Caco-2 (cell line): ENCODE results near the gene AFAP1L2. TPM values are rescaled to one million over a fixed set of nuclear protein-coding genes. Genes with fewer than 3 reads are reported as not detected.
A peak's percentile ranks its signal among the peaks of the same experiment; 100 is the strongest.

ENCODE experiments used
- BruUV-seq: library from RNA; stranded (reverse); fragments of 400-500 nt; replicated peaks from 2 replicates; lab custom pipeline; 2021; lab: Mats Ljungman, UMichigan
- CTCF ChIA-PET: fragments of 300-600 bp; sonication (Branson Sonifier 250); formaldehyde crosslinking; loops from one replicate; lab custom pipeline; 2022; ENCODE audit warnings: antibody characterized with exemption; lab: Charles Lee
- POLR2A ChIA-PET: fragments of 300-600 bp; sonication (Branson Sonifier 250); formaldehyde crosslinking; loops from one replicate; lab custom pipeline; 2022; ENCODE audit warnings: antibody characterized with exemption; lab: Charles Lee
- DNase-seq, 2 experiments: peaks; one replicate each; pipeline versions ENCODE4 v3.0.0 to v3.0.0-alpha.2; 2020 to 2022
- H3K27me3 ChIP-seq: replicated peaks from 2 replicates; pipeline ENCODE4 v1.6.0; 2011; ENCODE audit warnings: low read length; ENCODE audit not compliant: control insufficient read depth, insufficient read depth
- H3K36me3 ChIP-seq: 2 replicates; pipeline ENCODE4 v1.5.1; 2011; ENCODE audit warnings: low read length; ENCODE audit not compliant: control insufficient read depth, insufficient read depth
- H3K4me1 ChIP-seq: fragments of 250-450 bp; sonication (Bioruptor Pico); 2 replicates; pipeline ENCODE4 v1.5.1; 2020; ENCODE audit warnings: mild to moderate bottlenecking
- H3K4me3 ChIP-seq: 2 replicates; pipeline ENCODE4 v1.5.1; 2011; ENCODE audit warnings: low read depth, mild to moderate bottlenecking, control low read depth, low read length
- H3K9me3 ChIP-seq: fragments of 250-450 bp; sonication (Bioruptor Pico); 2 replicates; pipeline ENCODE4 v1.5.1; 2020; ENCODE audit warnings: mild to moderate bottlenecking, moderate library complexity
- H3K27ac Mint-ChIP-seq: one replicate; pipeline ENCODE4 v1.8.0; 2022; ENCODE audit warnings: mixed read lengths; ENCODE audit not compliant: unreplicated experiment
- H3K27me3 Mint-ChIP-seq: one replicate; pipeline ENCODE4 v1.8.0; 2022; ENCODE audit warnings: mixed read lengths; ENCODE audit not compliant: insufficient read depth, unreplicated experiment
- H3K36me3 Mint-ChIP-seq: one replicate; pipeline ENCODE4 v1.8.0; 2022; ENCODE audit warnings: mild to moderate bottlenecking, mixed read lengths; ENCODE audit not compliant: insufficient read depth, unreplicated experiment
- H3K4me1 Mint-ChIP-seq: one replicate; pipeline ENCODE4 v1.8.0; 2022; ENCODE audit warnings: low read depth, mixed read lengths; ENCODE audit not compliant: unreplicated experiment
- H3K4me3 Mint-ChIP-seq: one replicate; pipeline ENCODE4 v1.8.0; 2022; ENCODE audit warnings: mild to moderate bottlenecking, moderate library complexity, mixed read lengths; ENCODE audit not compliant: unreplicated experiment
- H3K9me3 Mint-ChIP-seq: one replicate; pipeline ENCODE4 v1.8.0; 2022; ENCODE audit warnings: mixed read lengths; ENCODE audit not compliant: unreplicated experiment
- CTCF ChIP-seq, 2 experiments: fragments of 200-600 bp in 1 of 2; IDR thresholded peaks; 1 replicate in 1 of 2; 2 replicates in 1 of 2; pipeline versions ENCODE4 v1.5.1 to v1.8.0; 2011 to 2022; ENCODE audit warnings: antibody characterized with exemption in 1 of 2, control low read depth in 1 of 2, inconsistent platforms in 1 of 2, low read depth in 1 of 2, low read length in 1 of 2, mild to moderate bottlenecking in 1 of 2, moderate library complexity in 1 of 2; ENCODE audit not compliant: insufficient read depth in 1 of 2, severe bottlenecking in 1 of 2, unreplicated experiment in 1 of 2
- intact Hi-C: fragments of 100-400 bp; cut with micrococcal nuclease; formaldehyde crosslinking; loops from one replicate; pipeline ENCODE4 v1.10.0; 2022; ENCODE audit not compliant: unreplicated experiment
- total RNA-seq: library from RNA; stranded (reverse); gene quantifications from 2 replicates; pipeline ENCODE4 v1.2.3, GENCODE V29; 2022

Gene AFAP1L2
- total RNA-seq, 1 experiment from 2014 or later = 2.3 TPM

DNA sequence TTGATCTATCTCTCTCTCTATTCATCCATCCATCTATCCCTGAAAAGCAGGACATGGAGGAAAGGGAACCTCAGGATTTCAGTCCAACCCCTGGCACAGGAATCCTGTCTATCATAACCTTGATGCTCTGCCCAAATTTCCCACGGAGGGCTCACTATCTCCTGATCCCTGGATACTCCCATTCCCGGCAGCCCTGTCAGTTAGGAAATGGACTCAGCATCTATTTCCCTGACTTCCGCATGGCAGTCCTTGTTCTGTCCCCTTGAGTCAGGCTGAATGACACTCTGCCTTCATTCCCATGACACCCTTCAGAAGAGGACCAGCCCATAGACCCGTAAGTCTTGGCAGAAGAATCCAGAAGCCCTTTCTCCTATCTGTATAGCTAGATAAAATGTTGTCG, 87.6 kb downstream of the AFAP1L2 start:
- intact Hi-C loops = no loop called here
- no peaks in the 10 kb centered on the region for H3K36me3 ChIP-seq
- H3K27me3 Mint-ChIP-seq = no peaks in the 10 kb centered on the region
- TF ChIP-seq CTCF (IDR thresholded peaks at IDR 0.05; ENCODE audit: insufficient read depth in 1 of 2, low read depth in 1 of 2, low read length in 1 of 2, severe bottlenecking in 1 of 2, unreplicated experiment in 1 of 2) = no peak
- no TSS peak for BruUV-seq
- H3K27ac Mint-ChIP-seq = no peak overlapping the region
- DNase-seq = peak in 1 of 2 experiments; percentile 2
- no peaks in the 10 kb centered on the region for H3K27me3 ChIP-seq
- no peaks in the 10 kb centered on the region for H3K4me1 ChIP-seq
- POLR2A ChIA-PET = no interaction called here
- H3K36me3 Mint-ChIP-seq = no peaks in the 10 kb centered on the region
- no peak overlapping the region for H3K4me3 Mint-ChIP-seq
- H3K9me3 Mint-ChIP-seq = peaks cover 3% of the 10 kb centered on the region
- no peak overlapping the region for H3K4me3 ChIP-seq
- H3K9me3 ChIP-seq = no peaks in the 10 kb centered on the region
- CTCF ChIA-PET = no interaction called here
- H3K4me1 Mint-ChIP-seq = peaks cover 1% of the 10 kb centered on the region

DNA sequence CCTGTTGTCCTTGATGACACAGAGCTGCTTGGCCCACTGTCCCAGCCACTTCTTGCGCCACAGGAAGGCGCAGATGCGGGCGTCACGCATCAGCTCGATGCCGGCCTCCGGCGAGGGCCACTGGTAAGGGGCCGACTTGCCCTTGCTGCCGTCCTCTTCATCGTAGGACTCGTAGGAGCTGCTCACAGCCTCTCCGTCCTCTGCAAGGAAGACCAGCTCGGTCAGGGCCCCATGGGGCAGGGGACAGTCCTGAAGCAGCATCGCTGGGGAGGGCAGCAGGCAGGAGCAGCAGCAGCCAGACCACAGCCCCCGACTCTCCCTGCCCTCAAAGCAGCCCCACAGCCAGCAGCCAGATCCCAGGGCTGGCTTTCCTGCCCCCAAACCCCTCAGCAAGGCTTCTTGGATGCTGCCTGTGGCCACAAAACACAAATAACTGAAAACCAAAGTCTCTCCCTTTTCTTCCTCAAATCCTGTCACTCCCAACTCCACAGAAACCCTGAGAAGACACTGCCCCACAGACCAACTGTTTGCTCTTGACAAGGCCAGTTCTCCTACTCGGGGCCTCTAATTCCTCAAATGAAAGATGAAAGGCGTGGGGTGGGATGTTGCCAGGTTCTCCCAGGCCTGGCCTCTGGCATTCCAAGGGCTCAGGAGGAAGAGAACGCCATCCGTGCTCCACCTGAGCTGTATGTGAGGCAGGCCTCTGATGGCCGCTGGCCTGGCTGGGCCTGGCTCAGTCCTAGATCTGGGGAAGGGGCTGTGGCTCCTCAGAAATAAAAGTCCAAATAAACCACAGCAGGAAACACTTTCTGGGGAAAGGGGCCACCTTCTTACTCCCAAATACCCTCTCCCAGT, 88.5 kb downstream of the AFAP1L2 start:
- Histone ChIP-seq H3K27me3 (no peaks in the 10 kb centered on the region), H3K9me3 (no peaks in the 10 kb centered on the region), H3K4me3 (no peak overlapping the region), H3K4me1 (no peaks in the 10 kb centered on the region), H3K36me3 (no peaks in the 10 kb centered on the region)
- BruUV-seq = no TSS peak
- CTCF ChIA-PET = interaction anchor here (1.0 kb wide), 1 partner anchor 13 kb away, joined by 3 read pairs; no protein-coding TSS in a partner anchor
- POLR2A ChIA-PET = no interaction called here
- no peaks in the 10 kb centered on the region for H3K4me1 Mint-ChIP-seq
- no peak for TF ChIP-seq CTCF (IDR thresholded peaks at IDR 0.05; ENCODE audit: insufficient read depth in 1 of 2, low read depth in 1 of 2, low read length in 1 of 2, severe bottlenecking in 1 of 2, unreplicated experiment in 1 of 2)
- H3K27ac Mint-ChIP-seq = no peak overlapping the region
- H3K36me3 Mint-ChIP-seq = no peaks in the 10 kb centered on the region
- intact Hi-C loops = no loop called here
- peak in 1 of 2 experiments; percentile 19 for DNase-seq
- H3K9me3 Mint-ChIP-seq = no peaks in the 10 kb centered on the region
- H3K27me3 Mint-ChIP-seq = no peaks in the 10 kb centered on the region
- H3K4me3 Mint-ChIP-seq = no peak overlapping the region

- Histone ChIP-seq H3K9me3 (no peaks in the 10 kb centered on the region), H3K36me3 (no peaks in the 10 kb centered on the region), H3K4me3 (no peak overlapping the region), H3K27me3 (no peaks in the 10 kb centered on the region), H3K4me1 (no peaks in the 10 kb centered on the region)
- POLR2A ChIA-PET = no interaction called here
- Mint-ChIP-seq H3K4me3 (no peak overlapping the region), H3K36me3 (no peaks in the 10 kb centered on the region), H3K4me1 (no peaks in the 10 kb centered on the region), H3K27ac (no peak overlapping the region), H3K27me3 (no peaks in the 10 kb centered on the region), H3K9me3 (no peaks in the 10 kb centered on the region)
- BruUV-seq = no TSS peak
- intact Hi-C loops = no loop called here
- peak in 1 of 2 experiments; percentile 20 for DNase-seq
- CTCF ChIA-PET = no interaction called here
- TF ChIP-seq CTCF (IDR thresholded peaks at IDR 0.05; ENCODE audit: insufficient read depth in 1 of 2, low read depth in 1 of 2, low read length in 1 of 2, severe bottlenecking in 1 of 2, unreplicated experiment in 1 of 2) = no peak
These were observed 90.4 kb downstream of the AFAP1L2 start for GRCh38 chr10:114313866-114314265.
